Trophoblast cell (in vitro differentiated cells and primary cell): ENCODE data around the gene REV1.
A peak's percentile ranks its signal among the peaks of the same experiment; 100 is the strongest.

ENCODE experiments used
- DNase-seq, 2 donors: peaks; one replicate each; pipeline ENCODE4 v3.0.0-alpha.2; 2016
- H2AFZ ChIP-seq: 2 replicates; pipeline ENCODE4 v1.6.1; 2013; ENCODE audit warnings: low read length, moderate library complexity, mild to moderate bottlenecking; ENCODE audit not compliant: insufficient read depth, poor library complexity
- H2AK5ac ChIP-seq: 2 replicates; pipeline ENCODE4 v1.6.1; 2013; ENCODE audit warnings: mild to moderate bottlenecking, low read length
- H2BK120ac ChIP-seq: 2 replicates; pipeline ENCODE4 v1.6.1; 2013; ENCODE audit warnings: low read length, mild to moderate bottlenecking, moderate library complexity; ENCODE audit not compliant: insufficient read depth, poor library complexity
- H2BK12ac ChIP-seq: 2 replicates; pipeline ENCODE4 v1.6.1; 2013; ENCODE audit warnings: mild to moderate bottlenecking, low read length, moderate library complexity
- H2BK5ac ChIP-seq: 2 replicates; pipeline ENCODE4 v1.6.1; 2013; ENCODE audit warnings: low read length, low read depth, moderate library complexity, mild to moderate bottlenecking; ENCODE audit not compliant: poor library complexity
- H3K14ac ChIP-seq: 2 replicates; pipeline ENCODE4 v1.6.1; 2013; ENCODE audit warnings: mild to moderate bottlenecking, low read length
- H3K18ac ChIP-seq: 2 replicates; pipeline ENCODE4 v1.6.1; 2013; ENCODE audit warnings: mild to moderate bottlenecking, low read length
- H3K23ac ChIP-seq: 2 replicates; pipeline ENCODE4 v1.6.1; 2013; ENCODE audit warnings: low read length
- H3K27ac ChIP-seq: 2 replicates; pipeline ENCODE4 v1.5.1; 2013; ENCODE audit warnings: low read depth, mild to moderate bottlenecking, inconsistent platforms, low read length, moderate library complexity
- H3K27me3 ChIP-seq: 2 replicates; pipeline ENCODE4 v1.6.1; 2013; ENCODE audit warnings: inconsistent platforms, mild to moderate bottlenecking, low read length, moderate library complexity; ENCODE audit not compliant: insufficient read depth
- H3K36me3 ChIP-seq, 2 experiments: 1 replicate in 1 of 2; 2 replicates in 1 of 2; pipeline ENCODE4 v1.6.1; 2013; ENCODE audit warnings: low read length in 2 of 2, mild to moderate bottlenecking in 2 of 2, moderate library complexity in 1 of 2; ENCODE audit not compliant: insufficient read depth in 2 of 2, control insufficient read depth in 1 of 2
- H3K4ac ChIP-seq: 2 replicates; pipeline ENCODE4 v1.6.1; 2013; ENCODE audit warnings: low read depth, mild to moderate bottlenecking, low read length, moderate library complexity
- H3K4me1 ChIP-seq, 2 experiments: 1 replicate in 1 of 2; 2 replicates in 1 of 2; pipeline ENCODE4 v1.6.1; 2013; ENCODE audit warnings: low read length in 2 of 2, mild to moderate bottlenecking in 2 of 2, moderate library complexity in 1 of 2; ENCODE audit not compliant: insufficient read depth in 2 of 2, control insufficient read depth in 1 of 2
- H3K4me2 ChIP-seq: 2 replicates; pipeline ENCODE4 v1.6.1; 2013; ENCODE audit warnings: inconsistent platforms, mild to moderate bottlenecking, low read length, moderate library complexity
- H3K4me3 ChIP-seq: 2 replicates; pipeline ENCODE4 v1.5.1; 2013; ENCODE audit warnings: mild to moderate bottlenecking, low read depth, low read length, inconsistent platforms
- H3K79me1 ChIP-seq: one replicate; pipeline ENCODE4 v1.6.1; 2013; ENCODE audit warnings: low read length
- H3K79me2 ChIP-seq: 2 replicates; pipeline ENCODE4 v1.6.1; 2013; ENCODE audit warnings: low read length, mild to moderate bottlenecking; ENCODE audit not compliant: control insufficient read depth, insufficient read depth, poor library complexity
- H3K9ac ChIP-seq: 2 replicates; pipeline ENCODE4 v1.6.1; 2013; ENCODE audit warnings: mild to moderate bottlenecking, low read length
- H3K9me3 ChIP-seq: 2 replicates; pipeline ENCODE4 v1.6.1; 2013; ENCODE audit warnings: low read depth, mild to moderate bottlenecking, control low read depth, inconsistent platforms, low read length; ENCODE audit not compliant: insufficient read depth
- H4K12ac ChIP-seq: 2 replicates; pipeline ENCODE4 v1.6.1; 2013; ENCODE audit warnings: low read depth, mild to moderate bottlenecking, low read length, moderate library complexity
- H4K8ac ChIP-seq: 2 replicates; pipeline ENCODE4 v1.6.1; 2013; ENCODE audit warnings: low read depth, mild to moderate bottlenecking, low read length, moderate library complexity
- H4K91ac ChIP-seq: one replicate; pipeline ENCODE4 v1.6.1; 2013; ENCODE audit warnings: low read depth, mild to moderate bottlenecking, low read length, moderate library complexity
- WGBS: extraction: QIAGEN DNeasy Blood & Tissue Kit; methylation state at CpG from one replicate; pipeline ENCODE4 v1.1.7; 2013; ENCODE audit warnings: missing lambda C conversion rate; ENCODE audit not compliant: insufficient read length, insufficient coverage; ENCODE audit errors: extremely low coverage; 5-methylcytosine and 5-hydroxymethylcytosine counted together

Gene REV1

GRCh38 chr2:99467390-99467789 is 22.4 kb downstream of the REV1 start:
- WGBS = no CpG with 5 or more reads among the region's 3 CpGs
- Histone ChIP-seq H3K27ac (no peak overlapping the region), H2BK12ac (no peak overlapping the region), H3K9ac (no peak overlapping the region), H3K79me2 (no peaks in the 10 kb centered on the region), H3K23ac (no peak overlapping the region), H3K9me3 (no peaks in the 10 kb centered on the region), H4K12ac (no peak overlapping the region), H3K4me3 (no peak overlapping the region), H3K4me1 (no peaks in the 10 kb centered on the region), H3K4me2 (no peak overlapping the region), H3K36me3 (peaks cover 0 to 3% of the 10 kb centered on the region in 2 experiments), H2AK5ac (no peak overlapping the region), H3K14ac (no peak overlapping the region), H2BK5ac (no peak overlapping the region), H3K18ac (no peak overlapping the region), H4K8ac (no peak overlapping the region), H3K27me3 (no peaks in the 10 kb centered on the region), H4K91ac (no peak overlapping the region), H2AFZ (no peak overlapping the region), H2BK120ac (no peak overlapping the region), H3K79me1 (no peaks in the 10 kb centered on the region), H3K4ac (peak overlapping the region; percentile 46)
- DNase-seq = no peak

GRCh38 chr2:99461828-99462483 is 27.9 kb downstream of the REV1 start:
- H3K36me3 ChIP-seq = peaks cover 10 to 12% of the 10 kb centered on the region in 2 experiments
- H4K91ac ChIP-seq = no peak overlapping the region
- no peaks in the 10 kb centered on the region for H3K9me3 ChIP-seq
- no peak overlapping the region for H3K18ac ChIP-seq
- H3K4ac ChIP-seq = no peak overlapping the region
- H3K27ac ChIP-seq = no peak overlapping the region
- H3K4me3 ChIP-seq = no peak overlapping the region
- no peak overlapping the region for H2BK12ac ChIP-seq
- H2AK5ac ChIP-seq = no peak overlapping the region
- no peak overlapping the region for H3K14ac ChIP-seq
- no CpG with 5 or more reads among the region's 4 CpGs for WGBS
- no peak for DNase-seq
- H3K27me3 ChIP-seq = no peaks in the 10 kb centered on the region
- no peak overlapping the region for H2BK120ac ChIP-seq
- H3K79me2 ChIP-seq = no peaks in the 10 kb centered on the region
- H3K79me1 ChIP-seq = no peaks in the 10 kb centered on the region
- no peaks in the 10 kb centered on the region for H3K4me1 ChIP-seq
- H2BK5ac ChIP-seq = no peak overlapping the region
- no peak overlapping the region for H4K8ac ChIP-seq
- H3K4me2 ChIP-seq = no peak overlapping the region
- no peak overlapping the region for H3K9ac ChIP-seq
- H3K23ac ChIP-seq = no peak overlapping the region
- no peak overlapping the region for H4K12ac ChIP-seq
- H2AFZ ChIP-seq = no peak overlapping the region

- Histone ChIP-seq H3K4me2 (no peak overlapping the region), H3K27ac (no peak overlapping the region), H3K9ac (no peak overlapping the region), H4K12ac (no peak overlapping the region), H3K4me1 (no peaks in the 10 kb centered on the region), H2BK12ac (no peak overlapping the region), H2AFZ (no peak overlapping the region), H3K18ac (no peak overlapping the region), H2BK5ac (no peak overlapping the region), H4K91ac (no peak overlapping the region), H3K9me3 (no peaks in the 10 kb centered on the region), H3K4ac (no peak overlapping the region), H4K8ac (no peak overlapping the region), H3K14ac (no peak overlapping the region), H2BK120ac (no peak overlapping the region), H3K23ac (no peak overlapping the region), H3K27me3 (no peaks in the 10 kb centered on the region), H3K36me3 (peaks cover 11 to 15% of the 10 kb centered on the region in 2 experiments), H3K79me2 (no peaks in the 10 kb centered on the region), H3K4me3 (no peak overlapping the region), H3K79me1 (no peaks in the 10 kb centered on the region), H2AK5ac (no peak overlapping the region)
- DNase-seq = no peak
- WGBS = no CpG with 5 or more reads among the region's 2 CpGs
Observed at GRCh38 chr2:99458529-99458928, 31.3 kb downstream of the REV1 start.

GRCh38 chr2:99451686-99452085 is 38.1 kb downstream of the REV1 start:
- H2AFZ ChIP-seq = no peak overlapping the region
- peaks cover 13 to 16% of the 10 kb centered on the region in 2 experiments for H3K36me3 ChIP-seq
- no peak overlapping the region for H3K4ac ChIP-seq
- no peak overlapping the region for H3K18ac ChIP-seq
- H2BK5ac ChIP-seq = no peak overlapping the region
- no peaks in the 10 kb centered on the region for H3K79me1 ChIP-seq
- no peak overlapping the region for H4K91ac ChIP-seq
- H4K12ac ChIP-seq = no peak overlapping the region
- no peak overlapping the region for H2BK12ac ChIP-seq
- H3K27ac ChIP-seq = no peak overlapping the region
- H4K8ac ChIP-seq = no peak overlapping the region
- no peak overlapping the region for H3K4me3 ChIP-seq
- no peak overlapping the region for H3K9ac ChIP-seq
- no peak overlapping the region for H3K14ac ChIP-seq
- no peaks in the 10 kb centered on the region for H3K79me2 ChIP-seq
- no peak for DNase-seq
- H2AK5ac ChIP-seq = no peak overlapping the region
- WGBS = no CpG with 5 or more reads among the region's 4 CpGs
- H3K9me3 ChIP-seq = no peaks in the 10 kb centered on the region
- H3K4me1 ChIP-seq = no peaks in the 10 kb centered on the region
- H3K27me3 ChIP-seq = no peaks in the 10 kb centered on the region
- no peak overlapping the region for H3K23ac ChIP-seq
- H3K4me2 ChIP-seq = no peak overlapping the region
- H2BK120ac ChIP-seq = no peak overlapping the region
